Measurements from ENCODE around the gene ZNF346.

The ZNF346 gene

GRCh38 chr5:177123789-177124485 lies 101.4 kb downstream of the ZNF346 start:
- no peak for DNase-seq (ENCODE audit: low read depth)

- no peak for DNase-seq (ENCODE audit: low read depth)
Observed at GRCh38 chr5:177124486-177124991, 102.0 kb downstream of the ZNF346 start.

GRCh38 chr5:177126771-177127170 lies 104.3 kb downstream of the ZNF346 start:
- DNase-seq (ENCODE audit: low read depth), result no peak

- DNase-seq (ENCODE audit: low read depth), result no peak
Observed at GRCh38 chr5:177128551-177128981, 106.1 kb downstream of the ZNF346 start.

- no peak for DNase-seq (ENCODE audit: low read depth)
Observed at GRCh38 chr5:177130211-177131018, 107.9 kb downstream of the ZNF346 start.

Measured in non-pigmented ciliary epithelial cell (primary cell).